Naive thymus-derived CD4-positive, alpha-beta T cell (primary cell): ENCODE results near the gene NRXN3. TPM values are rescaled to one million over a fixed set of nuclear protein-coding genes. Genes with fewer than 3 reads are reported as not detected.

Source experiments
- ATAC-seq: fragments of 150-1000 bp; cut with Tn5 transposase; 2 replicates; pipeline ENCODE4 v1.10.0; 2021; ENCODE audit warnings: mild to moderate bottlenecking, moderate library complexity
- CTCF ChIA-PET: fragments of 350-600 bp; sonication (Branson Sonifier 250); formaldehyde crosslinking; loops from one replicate; lab custom pipeline; 2021; ENCODE audit warnings: antibody characterized with exemption; lab: Charles Lee
- POLR2A ChIA-PET: fragments of 350-600 bp; sonication (Branson Sonifier 250); formaldehyde crosslinking; loops from one replicate; lab custom pipeline; 2021; ENCODE audit warnings: antibody characterized with exemption, inconsistent platforms; lab: Charles Lee
- DNase-seq, 9 donors: peaks; one replicate each; pipeline versions ENCODE4 v3.0.0 to v3.0.0-alpha.2; 2020 to 2022; ENCODE audit warnings: mixed read lengths in 1 of 9
- H3K27ac ChIP-seq: one replicate; pipeline ENCODE4 v1.7.0; 2013; ENCODE audit warnings: mild to moderate bottlenecking, low read depth, low read length, moderate library complexity
- H3K27me3 ChIP-seq, 2 donors: one replicate each; pipeline ENCODE4 v1.7.0; 2013; ENCODE audit warnings: low read length in 2 of 2, mild to moderate bottlenecking in 2 of 2, moderate library complexity in 2 of 2; ENCODE audit not compliant: control insufficient read depth in 2 of 2, insufficient read depth in 2 of 2
- H3K36me3 ChIP-seq, 3 experiments: 1 replicate in 2 of 3; 2 replicates in 1 of 3; pipeline ENCODE4 v1.7.0; 2013; ENCODE audit warnings: low read length in 3 of 3, mild to moderate bottlenecking in 3 of 3, moderate library complexity in 1 of 3; ENCODE audit not compliant: insufficient read depth in 3 of 3, control insufficient read depth in 2 of 3
- H3K4me1 ChIP-seq, 2 donors: one replicate each; pipeline ENCODE4 v1.7.0; 2013; ENCODE audit warnings: low read length in 2 of 2, mild to moderate bottlenecking in 2 of 2, moderate library complexity in 1 of 2; ENCODE audit not compliant: control insufficient read depth in 2 of 2, insufficient read depth in 2 of 2
- H3K4me3 ChIP-seq: 2 replicates; pipeline ENCODE4 v1.7.0; 2013; ENCODE audit warnings: mild to moderate bottlenecking, low read length
- H3K9me3 ChIP-seq, 3 experiments: 1 replicate in 2 of 3; 2 replicates in 1 of 3; pipeline ENCODE4 v1.7.0; 2013; ENCODE audit warnings: low read length in 3 of 3; ENCODE audit not compliant: control insufficient read depth in 2 of 3
- H3K27ac Mint-ChIP-seq, 9 donors: one replicate each; pipeline ENCODE4 v1.8.0; 2020 to 2022; ENCODE audit warnings: mixed read lengths in 9 of 9, mild to moderate bottlenecking in 8 of 9, moderate library complexity in 5 of 9, inconsistent platforms in 2 of 9
- H3K27me3 Mint-ChIP-seq, 5 donors: one replicate each; pipeline ENCODE4 v1.8.0; 2021 to 2022; ENCODE audit warnings: mixed read lengths in 5 of 5, mild to moderate bottlenecking in 1 of 5
- H3K36me3 Mint-ChIP-seq, 5 donors: one replicate each; pipeline ENCODE4 v1.8.0; 2020 to 2022; ENCODE audit warnings: mixed read lengths in 5 of 5, mild to moderate bottlenecking in 3 of 5, inconsistent platforms in 1 of 5
- H3K4me1 Mint-ChIP-seq, 7 donors: one replicate each; pipeline ENCODE4 v1.8.0; 2020 to 2022; ENCODE audit warnings: mixed read lengths in 7 of 7, mild to moderate bottlenecking in 3 of 7, inconsistent platforms in 1 of 7
- H3K4me3 Mint-ChIP-seq, 10 donors: one replicate each; pipeline ENCODE4 v1.8.0; 2020 to 2022; ENCODE audit warnings: mild to moderate bottlenecking in 10 of 10, mixed read lengths in 10 of 10, moderate library complexity in 6 of 10, inconsistent platforms in 2 of 10
- H3K9me3 Mint-ChIP-seq, 11 donors: one replicate each; pipeline ENCODE4 v1.8.0; 2020 to 2022; ENCODE audit warnings: mixed read lengths in 11 of 11, mild to moderate bottlenecking in 4 of 11, inconsistent platforms in 1 of 11, moderate library complexity in 1 of 11
- intact Hi-C, 2 donors: fragments of 100-400 bp; cut with micrococcal nuclease; formaldehyde crosslinking; loops; one replicate each; pipeline ENCODE4 v1.15.1; 2023
- polyA plus RNA-seq, 2 donors: library from polyadenylated mRNA; unstranded; fragments of 300-500 nt; fragmentation: Illumina TruSeq; gene quantifications; one replicate each; pipeline ENCODE4 v1.2.3, GENCODE V29; 2021
- total RNA-seq, 6 experiments: library from RNA in 5 of 6; stranded (reverse) in 5 of 6; gene quantifications; 1 replicate in 5 of 6; 2 replicates in 1 of 6; pipeline ENCODE4 v1.2.3 and lab custom pipeline; 2021 to 2026

The NRXN3 gene
- total and polyA plus RNA-seq, 7 experiments from 2014 or later, result not detected

DNA sequence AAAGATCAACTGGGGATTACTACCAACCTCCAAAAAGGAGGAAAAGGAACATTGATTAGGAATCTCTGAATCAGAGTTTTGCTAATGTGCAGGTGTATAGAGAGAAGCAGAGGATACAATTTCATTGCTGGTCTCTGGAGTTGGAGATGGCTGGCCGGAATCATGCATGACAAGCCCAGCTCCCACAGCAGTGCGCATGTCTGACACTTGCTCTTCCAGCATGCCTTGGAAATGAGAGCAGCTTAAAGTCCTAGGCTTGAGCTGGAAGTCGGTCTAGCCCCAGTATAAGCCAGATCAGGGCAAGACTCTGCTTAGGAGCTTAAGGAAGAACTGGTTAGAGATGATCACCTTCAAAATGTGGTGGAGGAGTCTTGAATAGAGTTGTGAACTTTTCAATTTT, 1298.3 kb downstream of the NRXN3 start:
- no peaks in the 10 kb centered on the region for H3K9me3 ChIP-seq
- no peaks in the 10 kb centered on the region for H3K36me3 ChIP-seq
- intact Hi-C loops, result no loop called here
- CTCF ChIA-PET, result no interaction called here
- no peak overlapping the region for H3K4me3 ChIP-seq
- DNase-seq (no peak), ATAC-seq (no peak)
- POLR2A ChIA-PET, result no interaction called here
- H3K4me1 Mint-ChIP-seq, result no peaks in the 10 kb centered on the region
- H3K4me3 Mint-ChIP-seq, result no peak overlapping the region
- no peaks in the 10 kb centered on the region for H3K4me1 ChIP-seq
- H3K27ac Mint-ChIP-seq, result no peak overlapping the region
- H3K27me3 Mint-ChIP-seq, result peaks cover 0 to 5% (median 0%) of the 10 kb centered on the region in 5 donors
- H3K27me3 ChIP-seq, result no peaks in the 10 kb centered on the region
- peaks cover 0 to 7% (median 0%) of the 10 kb centered on the region in 11 donors for H3K9me3 Mint-ChIP-seq
- no peak overlapping the region for H3K27ac ChIP-seq
- H3K36me3 Mint-ChIP-seq, result no peaks in the 10 kb centered on the region

DNA sequence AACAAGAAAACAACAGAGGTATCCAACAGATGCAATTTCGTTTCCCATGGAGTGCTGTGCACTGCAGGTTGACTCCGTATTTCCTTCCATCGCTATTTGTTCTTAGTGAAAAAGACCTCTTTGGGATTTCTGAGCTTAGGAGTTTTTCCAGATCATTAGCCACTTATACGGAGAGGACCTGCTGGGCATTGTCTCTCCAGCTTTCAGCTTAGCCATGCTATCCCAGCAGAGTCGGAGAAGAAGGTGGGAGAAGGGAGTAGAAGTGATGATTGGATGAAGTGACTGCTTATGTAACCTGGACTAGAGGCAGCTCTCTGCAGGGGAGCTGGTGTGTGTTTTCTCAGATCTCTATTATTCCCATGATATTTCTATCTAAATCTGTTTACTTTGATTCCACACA, 1303.5 kb downstream of the NRXN3 start:
- DNase-seq, result no peak
- no peak for ATAC-seq
- Histone ChIP-seq H3K27me3 (no peaks in the 10 kb centered on the region), H3K9me3 (no peaks in the 10 kb centered on the region), H3K36me3 (no peaks in the 10 kb centered on the region), H3K4me1 (no peaks in the 10 kb centered on the region), H3K4me3 (no peak overlapping the region), H3K27ac (no peak overlapping the region)
- no peak overlapping the region for H3K27ac Mint-ChIP-seq
- POLR2A ChIA-PET, result no interaction called here
- H3K4me3 Mint-ChIP-seq, result no peak overlapping the region
- CTCF ChIA-PET, result no interaction called here
- intact Hi-C loops, result no loop called here
- H3K4me1 Mint-ChIP-seq, result no peaks in the 10 kb centered on the region
- H3K36me3 Mint-ChIP-seq, result no peaks in the 10 kb centered on the region
- H3K9me3 Mint-ChIP-seq, result peaks cover 0 to 7% (median 0%) of the 10 kb centered on the region in 11 donors
- H3K27me3 Mint-ChIP-seq, result peaks cover 0 to 5% (median 0%) of the 10 kb centered on the region in 5 donors

DNA sequence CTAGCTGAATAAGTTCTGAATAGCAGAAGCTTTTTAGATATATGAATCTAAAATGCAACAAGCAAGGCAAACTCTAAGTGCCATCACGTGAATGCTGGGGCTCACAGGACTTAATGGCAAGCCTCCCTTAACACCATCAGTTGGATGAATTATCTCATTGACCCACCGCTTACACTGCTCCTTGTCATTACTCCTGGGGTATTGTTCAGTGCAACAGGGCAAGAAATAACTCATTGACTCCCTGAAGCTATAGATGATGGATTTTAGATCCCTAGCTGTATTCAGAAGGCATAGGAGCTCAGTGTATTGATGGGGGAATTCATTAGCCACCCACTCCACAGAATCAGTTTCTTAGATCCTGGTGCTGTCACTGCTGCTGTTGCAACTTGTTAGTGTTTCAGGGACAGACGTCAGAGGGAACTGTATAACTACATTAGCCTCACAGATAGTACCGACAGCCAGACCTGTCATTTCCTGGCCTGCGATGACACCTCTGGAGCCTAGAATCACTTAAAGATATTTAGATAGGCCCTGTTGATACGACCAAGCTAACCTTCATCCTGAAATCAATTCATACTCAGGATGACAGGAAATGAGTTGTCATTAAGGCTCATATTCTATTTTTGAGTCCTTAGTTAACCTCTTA, 1305.8 kb downstream of the NRXN3 start:
- peaks cover 0 to 13% (median 0%) of the 10 kb centered on the region in 11 donors for H3K9me3 Mint-ChIP-seq
- H3K4me3 ChIP-seq, result no peak overlapping the region
- H3K27ac ChIP-seq, result no peak overlapping the region
- POLR2A ChIA-PET, result no interaction called here
- no peaks in the 10 kb centered on the region for H3K9me3 ChIP-seq
- H3K27me3 Mint-ChIP-seq, result no peaks in the 10 kb centered on the region
- no peaks in the 10 kb centered on the region for H3K4me1 ChIP-seq
- DNase-seq (no peak), ATAC-seq (no peak)
- no peaks in the 10 kb centered on the region for H3K27me3 ChIP-seq
- intact Hi-C loops, result no loop called here
- no peaks in the 10 kb centered on the region for H3K36me3 Mint-ChIP-seq
- CTCF ChIA-PET, result interaction anchor here (0.6 kb wide), 1 partner anchor 15 kb away, joined by 3 read pairs; no protein-coding TSS in a partner anchor
- no peak overlapping the region for H3K4me3 Mint-ChIP-seq
- H3K4me1 Mint-ChIP-seq, result no peaks in the 10 kb centered on the region
- H3K36me3 ChIP-seq, result no peaks in the 10 kb centered on the region
- no peak overlapping the region for H3K27ac Mint-ChIP-seq

DNA sequence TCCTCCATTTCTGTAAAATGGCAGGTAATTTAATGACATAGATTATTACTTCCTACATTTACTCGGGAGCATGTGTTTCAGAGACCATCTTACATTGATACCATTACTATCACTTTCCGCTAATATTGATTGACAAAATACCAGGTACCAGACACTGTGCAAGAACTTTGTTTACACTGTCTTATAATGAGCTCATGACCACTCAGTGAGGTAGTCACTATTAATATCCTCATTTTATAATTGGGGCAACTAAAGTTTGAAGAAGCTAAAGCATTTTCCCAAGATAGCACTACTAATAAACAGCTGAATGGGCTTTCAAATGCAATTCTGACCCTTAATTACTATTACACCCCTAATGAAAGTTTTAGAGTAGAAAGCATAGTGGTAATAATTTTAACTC, 1306.4 kb downstream of the NRXN3 start:
- CTCF ChIA-PET, result no interaction called here
- Mint-ChIP-seq H3K4me3 (no peak overlapping the region), H3K27me3 (no peaks in the 10 kb centered on the region), H3K4me1 (no peaks in the 10 kb centered on the region), H3K9me3 (peaks cover 0 to 18% (median 0%) of the 10 kb centered on the region in 11 donors), H3K36me3 (no peaks in the 10 kb centered on the region), H3K27ac (no peak overlapping the region)
- Histone ChIP-seq H3K4me3 (no peak overlapping the region), H3K4me1 (no peaks in the 10 kb centered on the region), H3K27ac (no peak overlapping the region), H3K9me3 (no peaks in the 10 kb centered on the region), H3K36me3 (no peaks in the 10 kb centered on the region), H3K27me3 (no peaks in the 10 kb centered on the region)
- DNase-seq (no peak), ATAC-seq (no peak)
- POLR2A ChIA-PET, result no interaction called here
- intact Hi-C loops, result no loop called here

DNA sequence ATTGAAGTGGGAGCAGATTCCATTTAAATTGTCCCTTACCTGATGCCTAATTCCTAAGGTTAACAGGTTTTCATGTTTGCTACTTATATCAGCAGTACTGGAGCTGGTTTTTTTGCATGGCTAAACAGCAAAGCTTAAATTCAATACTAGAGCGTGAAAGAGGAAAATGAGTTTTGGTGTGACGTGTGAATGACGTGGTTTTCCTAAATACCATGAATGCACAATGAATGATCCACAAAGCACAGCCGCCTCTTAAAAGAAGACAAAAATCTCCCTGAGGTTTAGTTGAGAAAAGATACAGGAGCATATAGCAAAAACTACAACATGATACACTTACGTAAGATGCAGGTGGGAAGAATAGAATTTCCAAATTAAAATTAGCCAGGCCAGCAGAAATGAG, 1310.0 kb downstream of the NRXN3 start:
- POLR2A ChIA-PET, result no interaction called here
- Mint-ChIP-seq H3K27ac (no peak overlapping the region), H3K27me3 (no peaks in the 10 kb centered on the region), H3K36me3 (no peaks in the 10 kb centered on the region), H3K4me1 (no peaks in the 10 kb centered on the region), H3K9me3 (peaks cover 0 to 24% (median 3%) of the 10 kb centered on the region in 11 donors), H3K4me3 (no peak overlapping the region)
- ATAC-seq (no peak), DNase-seq (no peak)
- H3K36me3 ChIP-seq, result no peaks in the 10 kb centered on the region
- no peaks in the 10 kb centered on the region for H3K27me3 ChIP-seq
- intact Hi-C loops, result no loop called here
- H3K4me3 ChIP-seq, result no peak overlapping the region
- no peak overlapping the region for H3K27ac ChIP-seq
- H3K4me1 ChIP-seq, result no peaks in the 10 kb centered on the region
- CTCF ChIA-PET, result no interaction called here
- H3K9me3 ChIP-seq, result no peaks in the 10 kb centered on the region

DNA sequence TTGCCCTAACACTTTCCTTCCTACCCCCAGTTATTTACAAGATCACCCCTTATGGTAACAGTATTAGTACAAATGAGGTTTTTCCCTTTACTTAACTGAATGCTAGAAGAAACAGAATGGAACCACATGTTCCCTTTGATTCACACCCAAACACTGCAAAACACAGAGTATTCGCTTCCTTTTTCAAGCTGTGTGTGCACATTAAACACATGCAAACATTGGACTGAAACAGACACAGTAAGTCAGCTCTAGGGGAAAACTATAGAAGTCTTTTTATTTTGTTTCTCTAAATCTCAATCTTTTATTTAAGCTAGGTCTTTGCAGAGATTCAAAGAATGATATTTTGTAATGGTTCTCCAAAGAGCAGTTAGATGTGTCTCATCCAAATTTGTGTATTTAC, 1312.7 kb downstream of the NRXN3 start:
- no peak for DNase-seq
- no peak for ATAC-seq
- H3K4me3 ChIP-seq, result no peak overlapping the region
- H3K36me3 ChIP-seq, result no peaks in the 10 kb centered on the region
- peaks cover 0 to 20% (median 3%) of the 10 kb centered on the region in 11 donors for H3K9me3 Mint-ChIP-seq
- H3K27ac ChIP-seq, result no peak overlapping the region
- H3K27me3 ChIP-seq, result no peaks in the 10 kb centered on the region
- H3K36me3 Mint-ChIP-seq, result no peaks in the 10 kb centered on the region
- POLR2A ChIA-PET, result no interaction called here
- CTCF ChIA-PET, result no interaction called here
- H3K27me3 Mint-ChIP-seq, result no peaks in the 10 kb centered on the region
- no peak overlapping the region for H3K27ac Mint-ChIP-seq
- no peaks in the 10 kb centered on the region for H3K9me3 ChIP-seq
- H3K4me1 ChIP-seq, result no peaks in the 10 kb centered on the region
- H3K4me3 Mint-ChIP-seq, result no peak overlapping the region
- intact Hi-C loops, result no loop called here
- H3K4me1 Mint-ChIP-seq, result no peaks in the 10 kb centered on the region
